Measurements from ENCODE around the gene IFNG. TPM values are rescaled to one million over a fixed set of nuclear protein-coding genes. Genes with fewer than 3 reads are reported as not detected.

The IFNG gene
- total RNA-seq, 1 experiment from 2014 or later: 0.44 TPM

DNA sequence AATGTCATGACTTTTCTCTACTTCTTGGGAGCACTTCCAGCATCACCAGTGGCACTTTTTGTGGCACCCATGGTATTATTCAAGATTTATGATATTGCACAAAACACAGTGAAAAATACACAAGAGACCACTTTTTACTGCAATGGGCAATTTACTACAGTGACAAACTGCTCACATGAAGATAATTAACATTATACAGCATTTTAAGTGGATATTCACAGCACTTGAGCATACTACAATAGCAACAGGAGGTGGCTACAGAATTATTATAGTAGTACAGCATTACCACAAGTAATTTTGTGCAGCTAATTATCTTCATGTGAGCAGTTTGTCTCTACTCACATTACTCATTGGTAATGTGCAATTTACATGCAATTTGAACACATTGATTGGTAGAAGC is 47.7 kb upstream of the IFNG start:
- Histone ChIP-seq H3K27me3 (ENCODE audit: insufficient read depth, low read length) (no peaks in the 10 kb centered on the region), H4K20me1 (ENCODE audit: insufficient read depth) (no peaks in the 10 kb centered on the region), H3K9me3 (ENCODE audit: control insufficient read depth in 1 of 2, insufficient read depth in 1 of 2, low read depth in 1 of 2, low read length in 2 of 2) (no peaks in the 10 kb centered on the region), H3K4me1 (ENCODE audit: control insufficient read depth in 1 of 2, insufficient read depth in 2 of 2, low read length in 2 of 2) (peaks cover 0 to 5% of the 10 kb centered on the region in 2 experiments; a peak in 1 of 4 replicates), H3K36me3 (ENCODE audit: control insufficient read depth in 1 of 2, insufficient read depth in 2 of 2, low read length in 2 of 2) (no peaks in the 10 kb centered on the region), H3K27ac (ENCODE audit: low read depth, low read length) (no peak overlapping the region), H3K4me3 (replicated peaks in 1 of 2; ENCODE audit: low read depth in 1 of 2, low read length in 2 of 2) (no peak overlapping the region), H3K9ac (ENCODE audit: low read length) (no peak overlapping the region), H3K4me2 (ENCODE audit: low read length) (no peak overlapping the region), H2AFZ (ENCODE audit: low read depth, low read length, poor library complexity, severe bottlenecking) (no peak overlapping the region), H3K9me2 (ENCODE audit: insufficient read depth) (no peaks in the 10 kb centered on the region), H3K79me2 (ENCODE audit: insufficient read depth, low read length) (no peaks in the 10 kb centered on the region)
- ChIA-PET CTCF (no interaction called here), RAD21 (ENCODE audit: low non-redundant PET in 1 of 2, low total read pairs in 2 of 2, uncharacterized antibody in 2 of 2, unreplicated experiment in 2 of 2) (no interaction called here), POLR2A (no interaction called here)
- DNase-seq (ENCODE audit: low read depth, low spot score) (no peak), ATAC-seq (no peak)
- BruUV-seq (replicated peaks): no TSS peak
- no peak for TF ChIP-seq EZH2phosphoT487 (IDR thresholded peaks at IDR 0.05; ENCODE audit: borderline replicate concordance)
- no peak for TF ChIP-seq YY1 (IDR thresholded peaks at IDR 0.05; ENCODE audit: extremely low read depth, insufficient replicate concordance, low read depth, low read length)
- no peak for TF ChIP-seq TCF7L2 (IDR thresholded peaks at IDR 0.05; ENCODE audit: borderline replicate concordance, extremely low read depth, insufficient read depth, insufficient read length)
- TF ChIP-seq, protein P1, sequence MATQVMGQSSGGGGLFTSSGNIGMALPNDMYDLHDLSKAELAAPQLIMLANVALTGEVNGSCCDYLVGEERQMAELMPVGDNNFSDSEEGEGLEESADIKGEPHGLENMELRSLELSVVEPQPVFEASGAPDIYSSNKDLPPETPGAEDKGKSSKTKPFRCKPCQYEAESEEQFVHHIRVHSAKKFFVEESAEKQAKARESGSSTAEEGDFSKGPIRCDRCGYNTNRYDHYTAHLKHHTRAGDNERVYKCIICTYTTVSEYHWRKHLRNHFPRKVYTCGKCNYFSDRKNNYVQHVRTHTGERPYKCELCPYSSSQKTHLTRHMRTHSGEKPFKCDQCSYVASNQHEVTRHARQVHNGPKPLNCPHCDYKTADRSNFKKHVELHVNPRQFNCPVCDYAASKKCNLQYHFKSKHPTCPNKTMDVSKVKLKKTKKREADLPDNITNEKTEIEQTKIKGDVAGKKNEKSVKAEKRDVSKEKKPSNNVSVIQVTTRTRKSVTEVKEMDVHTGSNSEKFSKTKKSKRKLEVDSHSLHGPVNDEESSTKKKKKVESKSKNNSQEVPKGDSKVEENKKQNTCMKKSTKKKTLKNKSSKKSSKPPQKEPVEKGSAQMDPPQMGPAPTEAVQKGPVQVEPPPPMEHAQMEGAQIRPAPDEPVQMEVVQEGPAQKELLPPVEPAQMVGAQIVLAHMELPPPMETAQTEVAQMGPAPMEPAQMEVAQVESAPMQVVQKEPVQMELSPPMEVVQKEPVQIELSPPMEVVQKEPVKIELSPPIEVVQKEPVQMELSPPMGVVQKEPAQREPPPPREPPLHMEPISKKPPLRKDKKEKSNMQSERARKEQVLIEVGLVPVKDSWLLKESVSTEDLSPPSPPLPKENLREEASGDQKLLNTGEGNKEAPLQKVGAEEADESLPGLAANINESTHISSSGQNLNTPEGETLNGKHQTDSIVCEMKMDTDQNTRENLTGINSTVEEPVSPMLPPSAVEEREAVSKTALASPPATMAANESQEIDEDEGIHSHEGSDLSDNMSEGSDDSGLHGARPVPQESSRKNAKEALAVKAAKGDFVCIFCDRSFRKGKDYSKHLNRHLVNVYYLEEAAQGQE (IDR thresholded peaks at IDR 0.05; ENCODE audit: low read depth): no peak
- no peak for TF ChIP-seq ELF1 (IDR thresholded peaks at IDR 0.05; ENCODE audit: borderline replicate concordance, low read depth)
- TF ChIP-seq POLR2AphosphoS5 (IDR thresholded peaks at IDR 0.05; ENCODE audit: low read depth, low read length): no peak
- no peak for TF ChIP-seq FOSL1 (IDR thresholded peaks at IDR 0.05; ENCODE audit: low read depth)
- no peak for TF ChIP-seq CBX3 (IDR thresholded peaks at IDR 0.05; ENCODE audit: low read depth)
- no peak for TF ChIP-seq EZH2 (IDR thresholded peaks at IDR 0.05)
- no peak for TF ChIP-seq ATF3 (IDR thresholded peaks at IDR 0.05)
- TF ChIP-seq ZFX (IDR thresholded peaks at IDR 0.05): no peak
- no peak for TF ChIP-seq SIN3A (IDR thresholded peaks at IDR 0.05; ENCODE audit: low read depth)
- TF ChIP-seq SRF (IDR thresholded peaks at IDR 0.05; ENCODE audit: low read depth): no peak
- TF ChIP-seq CEBPB (IDR thresholded peaks at IDR 0.05; ENCODE audit: low read depth): no peak
- TF ChIP-seq POLR2A (IDR thresholded peaks at IDR 0.05; ENCODE audit: borderline replicate concordance, extremely low read depth, insufficient read depth, insufficient read length): no peak
- no peak for TF ChIP-seq ZBTB33 (IDR thresholded peaks at IDR 0.05; ENCODE audit: extremely low read depth, insufficient replicate concordance, low read length)
- intact Hi-C loops (cut with micrococcal nuclease): no loop called here
